HT1080 (cell line): ENCODE results near the gene GDPD3. TPM values are rescaled to one million over a fixed set of nuclear protein-coding genes. Genes with fewer than 3 reads are reported as not detected.

Source experiments
- DNase-seq: peaks from one replicate; pipeline ENCODE4 v3.0.0-alpha.2; 2015; ENCODE audit warnings: low read depth
- total RNA-seq: library from RNA; depleted of rRNA; stranded (reverse); fragments of >200 nt; shearing (Covaris generic); gene quantifications from 2 replicates; pipeline ENCODE4 v1.2.3, GENCODE V29; 2014

The GDPD3 gene
- total RNA-seq, 1 experiment from 2014 or later, result 0.06 TPM

DNA sequence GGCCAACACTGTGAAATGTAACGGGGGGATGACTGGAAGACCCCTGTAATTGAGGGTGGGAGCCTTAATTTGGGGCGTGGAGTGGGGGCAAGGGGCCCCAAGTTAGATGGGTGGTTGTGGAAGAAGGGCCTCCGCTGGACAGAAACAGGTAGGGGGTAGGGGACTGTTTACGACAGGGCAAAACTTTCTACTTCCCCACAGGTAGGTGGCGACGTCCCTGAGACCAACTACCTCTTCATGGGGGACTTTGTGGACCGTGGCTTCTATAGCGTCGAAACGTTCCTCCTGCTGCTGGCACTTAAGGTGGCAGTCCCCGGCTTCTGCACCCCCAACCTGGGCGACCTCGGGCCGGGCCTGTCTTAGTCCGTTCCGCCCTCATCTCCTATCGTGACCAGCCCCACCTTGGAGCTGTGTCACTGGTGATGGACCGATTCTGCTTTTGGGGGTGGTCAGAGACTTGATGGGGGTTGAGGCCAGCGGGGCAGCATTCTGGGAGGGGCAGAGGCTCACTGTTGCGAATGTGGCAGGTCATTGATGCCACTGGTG lies 30.7 kb downstream of the GDPD3 start:
- no peak for DNase-seq

DNA sequence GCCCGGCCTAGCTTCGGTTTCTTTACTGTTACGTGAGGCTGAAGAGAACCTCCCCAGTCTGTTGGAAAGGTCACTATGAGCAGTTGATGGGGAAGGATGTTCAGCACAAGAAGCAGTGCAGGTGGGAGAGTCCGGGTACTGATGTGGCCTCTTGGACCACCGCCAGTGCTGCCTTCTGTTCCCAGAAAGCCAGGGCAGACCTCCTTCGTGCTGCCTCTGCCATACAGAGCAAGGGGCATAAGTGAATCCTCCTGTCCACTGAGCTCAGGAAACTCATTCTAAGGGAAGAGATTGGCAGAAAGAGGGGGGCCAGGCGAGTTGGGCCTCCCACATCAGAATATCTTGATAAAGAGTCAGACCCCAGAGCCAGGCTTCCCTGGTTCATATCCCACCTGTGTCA lies 33.9 kb downstream of the GDPD3 start:
- no peak for DNase-seq

DNA sequence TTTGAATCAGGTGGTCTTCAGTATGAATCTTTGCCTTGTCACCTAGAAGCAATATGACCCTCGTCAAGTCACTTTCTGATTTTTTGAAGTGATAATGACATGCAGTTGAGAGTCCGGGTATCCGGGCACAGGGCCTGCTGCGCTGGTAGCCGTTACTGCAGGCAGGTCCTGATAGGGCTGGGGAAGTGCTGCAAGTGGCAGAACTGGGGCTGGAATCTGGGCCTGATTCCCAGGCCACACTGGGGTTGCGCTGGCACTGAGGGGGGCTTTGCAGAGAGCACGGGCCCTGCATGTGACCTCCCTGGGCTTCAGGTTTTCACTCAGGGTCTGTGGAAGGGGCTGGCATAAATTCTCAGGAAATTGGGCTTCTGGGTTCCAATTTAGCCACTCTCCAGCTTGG lies 34.6 kb downstream of the GDPD3 start:
- no peak for DNase-seq

DNA sequence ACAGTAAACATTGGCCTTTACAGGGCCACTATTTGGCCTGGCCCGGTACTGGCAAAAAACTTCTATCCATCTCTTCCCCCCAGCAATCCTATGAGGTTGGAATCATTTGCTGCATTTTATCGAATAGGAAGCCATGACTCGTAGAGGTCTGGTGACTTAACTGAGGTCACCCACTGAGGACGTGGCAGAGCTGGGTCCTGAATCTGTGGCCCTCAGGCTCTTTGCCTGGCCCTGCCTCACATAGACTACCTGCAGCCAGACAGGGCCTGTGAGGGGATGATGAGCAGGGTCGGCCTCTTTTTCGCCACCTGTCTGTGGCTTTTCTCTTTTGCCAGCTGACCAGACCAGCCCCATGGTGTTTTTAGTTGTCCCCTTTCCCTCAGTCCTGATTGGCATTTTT lies 35.7 kb downstream of the GDPD3 start:
- DNase-seq, result no peak

DNA sequence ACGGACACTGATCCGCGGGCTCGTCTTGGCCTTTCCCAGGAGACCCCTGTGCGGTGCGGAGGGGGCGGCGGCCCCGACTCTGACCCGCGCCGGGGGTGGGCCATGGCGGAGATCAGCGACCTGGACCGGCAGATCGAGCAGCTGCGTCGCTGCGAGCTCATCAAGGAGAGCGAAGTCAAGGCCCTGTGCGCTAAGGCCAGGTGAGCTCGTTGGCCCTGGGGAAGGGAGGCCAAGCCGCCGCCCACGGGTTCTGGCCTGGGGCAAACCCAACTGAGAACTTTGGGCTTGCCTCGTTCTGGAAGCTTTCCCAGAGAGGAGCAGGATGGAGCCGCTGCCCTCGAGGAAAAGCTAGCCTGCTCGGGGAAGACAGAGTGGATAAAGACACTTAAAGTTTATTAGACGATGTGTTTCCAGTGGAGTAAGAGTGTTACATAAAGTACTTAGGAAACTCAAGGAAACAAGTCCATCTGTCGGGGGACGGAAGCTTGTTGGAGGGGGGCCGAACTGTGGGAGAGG lies 37.0 kb downstream of the GDPD3 start:
- DNase-seq, result no peak

DNA sequence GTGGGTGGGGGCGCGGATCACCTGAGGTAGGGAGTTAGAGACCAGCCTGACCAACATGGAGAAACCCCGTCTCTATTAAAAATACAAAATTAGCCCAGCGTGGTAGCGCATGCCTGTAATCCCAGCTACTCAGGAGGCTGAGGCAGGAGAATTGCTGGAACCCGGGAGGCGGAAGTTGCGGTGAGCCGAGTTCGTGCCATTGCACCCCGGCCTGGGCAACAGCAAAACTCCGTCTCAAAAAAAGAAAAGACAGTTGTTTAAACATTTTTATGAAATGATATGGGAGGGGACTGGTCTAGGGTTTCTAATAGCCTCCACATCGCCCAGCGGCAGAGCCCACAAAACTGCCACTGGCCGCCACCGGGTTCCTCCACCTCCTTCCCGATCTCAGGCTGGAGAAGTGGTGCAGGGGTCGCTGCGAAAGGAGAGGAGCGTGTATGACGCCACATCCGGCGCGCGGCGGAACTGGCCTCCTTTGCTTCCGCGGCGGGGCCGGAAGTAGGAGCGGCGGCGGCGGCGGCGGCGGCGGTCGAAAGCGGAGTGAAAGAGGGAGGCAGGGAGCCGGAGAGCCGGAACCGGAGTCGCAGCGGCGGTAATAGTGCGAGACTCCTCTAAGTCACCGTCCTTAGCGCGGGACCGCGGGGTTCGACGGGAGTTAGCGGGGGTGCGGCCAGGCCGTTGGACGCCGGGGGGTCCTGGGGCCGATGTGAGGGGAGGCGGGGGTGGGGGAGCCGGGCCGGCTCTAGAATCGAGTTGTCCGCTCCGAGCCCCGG lies 37.6 kb downstream of the GDPD3 start, which contains the start of gene PPP4C:
Gene PPP4C, plus strand, starts transcription at position 492 of the 773 bp plus-strand sequence. CDS start 384 bp downstream, outside the sequence.
- peak; percentile 87 for DNase-seq

DNA sequence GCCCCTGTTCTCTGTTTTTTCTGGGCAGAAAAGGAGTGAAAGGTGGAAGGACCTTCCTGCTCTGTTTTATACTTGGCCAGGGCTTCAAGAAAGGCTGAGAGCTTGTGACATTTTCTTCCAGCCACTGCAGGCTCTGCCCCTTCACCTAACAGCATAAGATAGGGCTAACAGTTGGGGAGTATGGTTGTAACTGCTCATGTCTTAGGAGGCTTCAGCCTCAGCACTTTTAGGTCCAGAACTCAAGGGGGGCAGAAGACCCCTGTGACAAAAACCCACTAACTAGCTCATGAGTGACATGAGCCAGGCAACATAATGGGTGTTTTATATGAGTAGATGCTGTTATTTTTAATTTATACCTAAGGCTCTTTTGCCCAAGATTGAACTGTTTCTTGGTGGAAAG lies 42.8 kb downstream of the GDPD3 start:
- DNase-seq, result no peak

DNA sequence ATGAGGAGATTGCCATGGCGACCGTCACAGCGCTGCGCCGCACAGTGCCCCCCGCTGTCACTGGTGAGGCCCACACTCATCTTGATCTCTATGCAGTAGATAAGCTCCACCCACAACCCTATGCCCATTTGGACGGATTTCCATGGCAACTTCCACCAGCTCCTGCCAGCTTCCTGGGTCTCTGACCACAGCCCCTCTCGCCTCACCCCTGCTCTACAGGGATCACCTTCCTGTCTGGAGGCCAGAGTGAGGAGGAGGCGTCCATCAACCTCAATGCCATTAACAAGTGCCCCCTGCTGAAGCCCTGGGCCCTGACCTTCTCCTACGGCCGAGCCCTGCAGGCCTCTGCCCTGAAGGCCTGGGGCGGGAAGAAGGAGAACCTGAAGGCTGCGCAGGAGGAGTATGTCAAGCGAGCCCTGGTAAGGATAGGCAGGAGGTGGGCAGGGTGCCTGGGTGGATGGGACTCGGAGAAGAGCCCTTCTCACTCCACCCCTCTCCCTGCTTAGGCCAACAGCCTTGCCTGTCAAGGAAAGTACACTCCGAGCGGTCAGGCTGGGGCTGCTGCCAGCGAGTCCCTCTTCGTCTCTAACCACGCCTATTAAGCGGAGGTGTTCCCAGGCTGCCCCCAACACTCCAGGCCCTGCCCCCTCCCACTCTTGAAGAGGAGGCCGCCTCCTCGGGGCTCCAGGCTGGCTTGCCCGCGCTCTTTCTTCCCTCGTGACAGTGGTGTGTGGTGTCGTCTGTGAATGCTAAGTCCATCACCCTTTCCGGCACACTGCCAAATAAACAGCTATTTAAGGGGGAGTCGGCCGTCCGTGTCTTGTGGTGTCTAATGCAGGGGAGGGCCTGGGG lies 43.5 kb downstream of the GDPD3 start:
- no peak for DNase-seq

DNA sequence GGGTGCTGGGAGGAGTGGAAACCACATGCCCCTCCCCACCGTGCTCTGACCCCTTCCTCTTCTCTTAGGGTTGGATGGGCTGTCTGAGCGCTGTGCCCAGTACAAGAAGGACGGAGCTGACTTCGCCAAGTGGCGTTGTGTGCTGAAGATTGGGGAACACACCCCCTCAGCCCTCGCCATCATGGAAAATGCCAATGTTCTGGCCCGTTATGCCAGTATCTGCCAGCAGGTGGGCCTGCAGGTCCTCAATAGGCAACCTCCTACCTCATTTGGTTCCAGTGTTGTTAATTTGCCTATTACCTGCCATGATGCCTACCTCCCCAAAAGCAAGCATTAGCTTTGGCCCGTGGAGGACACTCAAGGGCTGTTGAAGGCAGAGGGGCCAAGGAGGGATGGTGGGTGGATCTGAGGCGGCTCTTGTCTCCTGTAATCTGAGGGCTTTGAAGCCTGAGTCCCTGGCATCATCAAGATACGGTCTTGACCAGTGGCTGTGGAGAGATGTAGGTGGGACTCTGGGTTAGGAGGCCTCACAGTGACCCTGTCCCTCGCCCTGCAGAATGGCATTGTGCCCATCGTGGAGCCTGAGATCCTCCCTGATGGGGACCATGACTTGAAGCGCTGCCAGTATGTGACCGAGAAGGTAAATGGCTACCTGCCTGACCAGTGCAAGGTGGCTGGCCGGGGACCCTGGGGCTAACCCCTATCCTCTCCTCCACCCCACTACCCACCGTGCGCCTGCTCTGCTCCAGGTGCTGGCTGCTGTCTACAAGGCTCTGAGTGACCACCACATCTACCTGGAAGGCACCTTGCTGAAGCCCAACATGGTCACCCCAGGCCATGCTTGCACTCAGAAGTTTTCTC lies 44.4 kb downstream of the GDPD3 start:
- DNase-seq, result no peak

DNA sequence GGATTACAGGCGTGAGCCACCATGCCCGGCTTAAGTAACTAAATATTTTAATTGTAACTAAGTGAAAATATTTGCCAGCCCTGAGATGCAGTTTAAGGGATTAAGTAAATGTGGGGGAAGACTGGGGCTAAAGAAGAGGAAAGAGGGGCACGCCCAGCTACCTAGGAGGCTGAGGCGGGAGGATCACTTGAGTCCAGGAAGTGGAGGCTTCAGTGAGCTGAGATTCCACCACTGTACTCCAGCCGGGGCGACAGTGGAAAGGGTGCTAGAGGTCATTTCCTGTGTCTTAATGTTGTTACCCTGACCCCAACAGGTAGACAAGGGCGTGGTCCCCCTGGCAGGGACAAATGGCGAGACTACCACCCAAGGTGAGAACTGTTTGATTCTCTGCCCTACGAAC lies 45.0 kb downstream of the GDPD3 start:
- no peak for DNase-seq

DNA sequence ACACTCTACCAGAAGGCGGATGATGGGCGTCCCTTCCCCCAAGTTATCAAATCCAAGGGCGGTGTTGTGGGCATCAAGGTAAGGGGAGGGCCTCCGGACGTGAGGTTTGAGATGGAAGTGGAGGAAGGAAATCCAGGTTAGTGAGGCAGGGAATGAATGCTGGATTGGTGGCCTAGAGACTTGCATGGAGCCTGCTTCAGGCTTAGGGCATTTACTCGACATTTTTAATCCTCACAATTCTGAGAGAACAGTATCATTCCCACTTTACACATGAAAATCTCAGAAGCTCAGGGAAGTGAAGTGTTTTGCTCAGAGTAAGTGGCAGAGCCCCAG lies 45.8 kb downstream of the GDPD3 start:
- DNase-seq, result no peak

DNA sequence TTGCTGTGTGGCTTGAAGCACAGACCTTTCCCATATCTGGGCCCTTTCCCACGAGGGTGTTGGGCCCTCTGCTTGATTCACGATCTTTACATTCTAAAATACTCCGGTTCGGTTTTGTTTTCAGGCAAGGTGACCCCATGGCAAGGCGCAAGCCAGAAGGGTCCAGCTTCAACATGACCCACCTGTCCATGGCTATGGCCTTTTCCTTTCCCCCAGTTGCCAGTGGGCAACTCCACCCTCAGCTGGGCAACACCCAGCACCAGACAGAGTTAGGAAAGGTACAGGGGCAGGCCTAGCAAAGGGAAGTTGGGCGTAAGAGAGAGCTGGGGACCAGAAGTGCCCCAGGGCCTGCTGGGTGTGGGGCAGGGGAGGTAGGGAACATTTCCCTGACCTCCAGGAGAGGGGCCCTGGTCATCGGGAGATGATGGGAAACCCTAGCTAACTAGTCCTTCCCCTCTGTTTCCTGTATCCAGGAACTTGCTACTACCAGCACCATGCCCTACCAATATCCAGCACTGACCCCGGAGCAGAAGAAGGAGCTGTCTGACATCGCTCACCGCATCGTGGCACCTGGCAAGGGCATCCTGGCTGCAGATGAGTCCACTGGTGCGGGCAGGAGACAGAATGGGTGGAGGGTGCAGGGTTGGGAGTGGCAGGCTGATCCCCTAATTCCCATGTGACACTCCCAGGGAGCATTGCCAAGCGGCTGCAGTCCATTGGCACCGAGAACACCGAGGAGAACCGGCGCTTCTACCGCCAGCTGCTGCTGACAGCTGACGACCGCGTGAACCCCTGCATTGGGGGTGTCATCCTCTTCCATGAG lies 46.4 kb downstream of the GDPD3 start:
- no peak for DNase-seq

DNA sequence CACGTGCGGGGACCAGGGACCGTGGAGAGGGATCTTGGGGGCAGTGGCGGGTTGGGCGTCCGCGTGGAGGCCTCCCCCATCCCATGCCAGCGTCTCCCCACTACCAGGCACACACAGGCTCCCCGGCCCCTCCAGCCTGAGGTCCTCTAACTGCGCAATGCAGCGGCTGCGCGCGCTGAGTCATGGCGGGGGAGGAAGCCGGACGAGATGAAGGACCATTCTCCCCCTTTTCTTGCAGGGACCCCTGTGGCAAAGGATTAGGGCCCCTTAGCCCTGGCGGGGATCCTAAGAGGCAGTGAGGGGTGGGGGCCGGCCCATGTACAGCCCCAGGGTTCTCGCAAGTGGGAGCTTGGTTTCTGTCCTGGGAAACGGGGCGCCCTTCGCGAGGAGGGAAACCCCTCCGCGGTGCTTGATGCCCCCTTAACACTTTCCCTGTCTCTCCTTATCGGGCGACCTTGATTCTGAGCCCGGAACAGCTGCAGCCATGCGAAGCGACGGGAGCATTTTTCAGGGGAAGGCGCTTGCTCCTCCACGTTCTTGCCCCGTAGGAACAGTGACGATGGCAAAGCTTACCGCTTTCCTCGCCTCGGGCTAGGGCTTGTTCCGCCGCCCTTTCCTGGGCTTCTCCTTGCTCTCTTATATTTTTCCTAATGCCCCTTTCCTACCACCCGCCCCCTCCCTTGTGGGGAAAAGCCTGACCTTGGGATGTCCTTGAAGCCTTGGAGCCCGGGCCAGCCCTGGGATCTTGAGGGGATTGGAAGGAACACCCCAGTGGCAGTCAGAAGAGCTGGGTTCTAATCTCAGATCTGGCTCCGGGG lies 47.2 kb downstream of the GDPD3 start:
- DNase-seq, result no peak

DNA sequence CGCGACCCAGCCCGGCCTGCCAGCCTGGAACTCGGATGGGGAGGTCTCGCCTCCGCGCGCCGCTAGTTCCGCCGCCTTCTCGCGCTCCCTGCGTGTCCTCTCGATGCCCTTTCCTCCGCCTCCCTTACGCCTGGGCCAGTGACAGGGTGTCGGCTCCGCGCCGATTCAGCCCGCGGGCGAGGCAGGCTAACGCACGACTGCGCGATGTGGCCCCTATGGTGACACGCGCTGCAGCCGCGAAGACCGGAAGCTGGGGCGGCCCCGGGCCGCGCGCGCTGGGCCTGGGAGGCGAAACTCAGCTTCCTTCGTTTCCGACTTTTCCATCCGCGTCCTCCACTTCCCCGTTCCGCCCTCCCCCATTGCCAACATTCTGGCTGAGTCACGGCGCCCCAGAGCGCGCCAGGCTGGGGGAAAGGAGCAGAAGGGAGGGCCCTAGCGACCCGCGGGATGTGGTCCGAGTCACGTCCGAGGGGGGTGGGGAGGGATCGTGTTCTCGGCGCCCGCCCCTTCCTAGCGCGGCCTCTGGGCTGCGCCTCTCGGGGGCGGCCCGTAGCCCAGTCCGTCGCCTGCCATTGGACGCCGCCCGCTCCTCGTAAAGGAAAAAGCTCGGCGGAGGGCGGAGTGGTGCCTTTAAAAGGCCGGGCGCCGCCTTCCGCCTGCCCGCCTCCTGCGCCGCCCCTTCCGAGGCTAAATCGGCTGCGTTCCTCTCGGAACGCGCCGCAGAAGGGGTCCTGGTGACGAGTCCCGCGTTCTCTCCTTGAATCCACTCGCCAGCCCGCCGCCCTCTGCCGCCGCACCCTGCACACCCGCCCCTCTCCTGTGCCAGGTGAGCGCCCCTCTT lies 48.0 kb downstream of the GDPD3 start, which contains the start of gene ALDOA:
Gene ALDOA, plus strand, starts transcription at position 659 of the 841 bp plus-strand sequence. CDS start 1,138 bp downstream, outside the sequence.
- DNase-seq, result peak; percentile 99

DNA sequence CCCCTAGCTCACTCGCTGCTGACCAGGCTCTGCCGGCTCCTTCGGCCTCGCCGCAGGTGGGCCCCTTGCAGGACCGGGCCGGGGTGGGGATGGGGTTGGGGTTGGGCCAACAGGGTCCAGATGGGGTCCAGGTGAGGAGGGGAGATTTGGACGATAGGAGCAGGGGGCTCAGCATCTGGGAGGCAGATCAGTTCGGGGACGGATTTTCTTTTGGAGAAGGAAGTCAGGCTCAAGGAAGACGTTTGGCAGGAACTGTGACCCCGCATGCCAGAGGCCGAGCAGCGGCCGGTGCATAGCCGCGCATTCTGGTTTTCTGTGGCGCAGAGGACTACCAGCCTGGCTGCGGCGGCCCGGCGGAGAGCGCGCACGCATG lies 48.6 kb downstream of the GDPD3 start:
- DNase-seq, result no peak

DNA sequence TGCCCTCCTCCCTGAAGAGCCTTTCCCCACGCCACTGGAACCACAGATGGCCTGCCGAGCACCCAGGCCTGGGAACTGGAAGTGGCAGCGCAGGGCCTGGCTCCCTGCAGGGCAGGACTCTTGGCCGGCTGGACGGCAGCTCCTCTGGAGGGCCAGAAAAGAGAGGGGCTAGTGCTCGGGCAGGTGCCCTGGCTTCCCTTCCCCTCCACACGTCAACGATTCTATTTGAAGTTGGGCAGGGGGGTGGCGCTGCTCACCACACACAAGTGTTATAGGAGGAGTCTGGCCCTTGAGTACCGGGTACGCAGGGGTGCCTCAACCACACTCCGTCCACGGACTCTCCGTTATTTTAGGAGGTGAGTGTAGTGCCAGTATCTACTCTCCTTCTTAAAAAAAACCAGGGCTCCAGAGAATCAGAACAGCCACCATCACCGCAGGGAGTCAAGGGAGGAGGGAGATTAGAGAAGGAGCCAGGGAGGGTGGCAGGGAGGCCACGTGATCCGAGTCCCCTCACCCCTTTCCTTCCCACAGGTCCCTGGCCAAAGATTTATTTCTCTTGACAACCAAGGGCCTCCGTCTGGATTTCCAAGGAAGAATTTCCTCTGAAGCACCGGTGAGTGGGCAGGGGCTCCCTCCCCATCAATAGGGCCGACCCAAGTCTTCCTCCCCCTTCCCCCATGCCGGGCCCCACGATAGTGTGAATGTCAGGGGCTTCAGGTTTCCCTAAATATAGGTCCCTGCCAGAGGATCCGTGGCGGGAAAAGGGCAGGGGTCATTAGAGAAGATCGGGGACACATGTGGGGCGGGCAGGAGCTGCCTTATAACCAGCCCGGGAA lies 49.2 kb downstream of the GDPD3 start:
- no peak for DNase-seq

DNA sequence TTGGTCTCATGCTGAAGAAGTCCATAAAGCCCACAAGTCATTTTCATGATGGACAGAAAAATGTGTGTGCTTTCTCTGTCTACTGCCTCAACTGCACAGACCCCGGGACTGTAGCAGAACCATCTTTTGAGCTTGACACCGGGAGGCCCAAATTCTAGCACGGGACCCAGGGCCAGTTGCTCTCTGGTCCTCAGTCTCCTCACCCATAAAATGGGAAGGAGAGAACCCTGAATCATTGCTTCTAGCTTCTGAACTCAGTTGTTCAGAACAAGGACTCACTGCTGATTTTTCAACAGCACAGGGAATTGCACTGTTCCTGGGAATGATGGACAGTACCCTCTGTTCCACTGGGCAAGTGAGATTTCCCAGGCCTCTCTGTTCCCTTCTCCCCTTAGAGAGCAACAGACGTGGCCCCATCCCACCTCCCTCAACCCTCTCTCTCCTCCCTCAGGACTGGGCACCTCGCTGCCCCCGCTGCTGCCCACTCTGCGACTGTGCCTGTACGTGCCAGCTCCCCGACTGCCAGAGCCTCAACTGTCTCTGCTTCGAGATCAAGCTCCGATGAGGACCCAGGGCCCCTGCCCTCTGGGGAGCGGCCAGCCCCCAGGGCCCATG lies 50.0 kb downstream of the GDPD3 start:
- no peak for DNase-seq
